Activated CD4-positive, alpha-beta T cell treated with anti-CD3 and anti-CD28 coated beads for 1 hour (primary cell): Measurements from ENCODE around the gene CD248.
"Not testable (repeated sequence)": the region's sequence is repeated elsewhere in the genome, so short reads cannot be mapped to it uniquely, and the experiment has no call there.

Source experiments
- DNase-seq: peaks from one replicate; pipeline ENCODE4 v3.0.0-alpha.2; 2020

The CD248 gene

GRCh38 chr11:66316849-66317251 is at the start of gene CD248:
Gene CD248 (minus strand): TSS chr11:66317044. CDS start chr11:66317027, 17 bp downstream.
- DNase-seq = no peak

- no peak for DNase-seq
Measured at GRCh38 chr11:66365711-66366619, 49.1 kb upstream of the CD248 start.

DNA sequence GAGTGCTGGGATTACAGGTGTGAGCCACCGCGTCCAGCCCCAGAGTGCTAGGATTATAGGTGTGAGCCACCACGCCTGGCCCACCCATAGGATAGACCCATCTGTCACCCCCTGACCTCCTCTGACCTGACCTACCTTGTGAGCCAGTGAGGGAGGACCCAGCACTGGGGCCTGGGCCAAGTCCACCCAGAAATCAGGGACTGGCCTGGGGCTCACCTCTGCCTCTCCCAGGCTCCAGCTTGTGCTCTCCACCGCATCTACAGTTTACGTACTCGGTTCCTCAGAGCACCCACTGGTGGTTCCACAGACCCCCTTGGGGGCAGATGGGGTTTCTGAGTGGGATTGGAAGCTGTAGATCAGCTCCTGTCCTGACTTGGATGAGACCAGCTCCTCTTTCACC is 48.3 kb upstream of the CD248 start:
- DNase-seq = no peak

DNA sequence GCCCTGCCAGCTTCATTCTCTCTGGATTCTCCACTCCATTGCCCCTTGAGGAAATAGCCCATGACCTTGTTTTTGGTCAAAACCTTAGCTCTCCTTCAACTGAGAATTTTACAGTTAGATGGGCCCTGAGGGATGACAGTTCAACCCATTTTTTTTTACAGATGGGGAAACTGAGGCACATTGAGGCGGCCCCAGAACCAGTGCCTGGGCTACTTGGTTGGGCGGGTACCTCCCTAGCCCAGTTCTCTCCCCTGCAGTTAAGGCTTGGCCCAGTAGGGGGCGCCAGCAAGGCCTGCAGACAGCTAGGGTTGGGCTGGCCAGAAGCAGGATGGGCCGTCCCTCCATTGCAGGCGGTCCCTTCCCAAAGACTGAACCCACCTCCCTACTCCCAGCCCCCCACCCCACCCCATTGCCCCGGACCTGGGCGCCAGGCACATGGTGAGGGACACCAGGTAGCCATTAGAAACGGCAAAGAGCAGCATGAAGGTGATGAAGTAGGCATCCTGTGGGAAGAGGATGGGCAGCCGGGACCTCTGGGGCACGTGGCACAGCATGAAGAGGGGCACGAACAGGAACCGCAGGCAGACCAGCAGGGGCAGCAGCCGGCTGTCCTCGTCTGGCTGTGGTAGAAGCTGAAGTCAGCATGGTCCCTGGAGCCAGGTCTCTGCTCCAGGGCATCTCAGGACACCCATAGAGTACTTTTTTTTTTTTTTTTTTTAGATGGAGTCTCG is 47.1 kb upstream of the CD248 start:
- peak; percentile 47 for DNase-seq

- no peak for DNase-seq
Measured at GRCh38 chr11:66363187-66363601, 46.4 kb upstream of the CD248 start.

DNA sequence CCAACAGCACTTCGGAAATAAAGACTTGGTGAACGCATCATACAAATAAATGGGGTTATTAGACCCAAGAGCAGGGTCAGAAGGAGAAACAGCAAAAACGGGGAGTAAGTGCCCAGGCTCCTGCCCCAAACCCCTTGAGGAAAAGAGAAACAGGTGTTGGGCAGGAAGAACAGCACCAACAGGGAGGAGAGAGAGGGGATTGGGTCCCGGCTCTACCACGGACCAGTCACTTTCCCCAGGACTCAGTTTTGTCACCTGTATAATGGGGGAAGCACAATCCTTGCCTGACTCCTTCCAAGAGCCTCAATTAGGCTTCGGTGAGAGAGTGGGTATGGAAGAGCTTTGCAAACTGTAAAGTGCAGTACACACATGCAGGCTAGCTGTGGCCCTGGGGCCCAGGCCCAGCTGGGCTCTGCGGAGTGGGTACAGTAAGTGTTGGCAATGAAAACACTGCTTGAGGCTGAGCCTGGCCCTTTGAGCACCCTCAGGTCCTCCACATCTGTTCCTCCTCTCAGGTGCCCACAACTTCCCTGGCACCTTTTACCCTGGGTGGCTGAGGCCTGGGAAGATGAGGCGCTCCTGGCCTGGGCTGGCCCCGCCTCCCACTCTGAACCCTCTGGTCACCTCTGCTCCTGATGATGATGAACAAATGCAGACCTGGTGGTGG is 45.8 kb upstream of the CD248 start:
- DNase-seq = no peak

DNA sequence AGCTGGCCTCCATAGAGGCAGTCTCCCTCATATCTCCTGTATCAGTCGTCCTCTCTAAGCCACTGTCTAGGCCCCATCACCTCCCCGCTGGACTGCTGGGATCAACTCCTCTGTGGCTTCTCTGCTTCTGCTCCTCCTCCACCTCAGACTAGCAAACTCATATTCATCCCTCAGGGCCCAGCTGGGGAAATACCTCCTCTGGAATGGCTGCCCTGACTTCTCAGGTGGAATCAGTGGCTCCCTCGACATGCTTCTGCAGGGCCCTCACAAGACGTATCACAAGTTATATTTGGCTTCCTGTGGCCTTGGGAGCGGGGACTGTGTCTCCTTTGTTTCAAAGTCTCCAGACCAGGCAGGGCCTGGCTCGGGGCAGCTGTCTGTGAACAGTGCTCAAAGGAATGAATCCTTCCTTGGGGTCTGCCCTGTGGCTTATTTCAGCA is 44.7 kb upstream of the CD248 start:
- DNase-seq = no peak

DNA sequence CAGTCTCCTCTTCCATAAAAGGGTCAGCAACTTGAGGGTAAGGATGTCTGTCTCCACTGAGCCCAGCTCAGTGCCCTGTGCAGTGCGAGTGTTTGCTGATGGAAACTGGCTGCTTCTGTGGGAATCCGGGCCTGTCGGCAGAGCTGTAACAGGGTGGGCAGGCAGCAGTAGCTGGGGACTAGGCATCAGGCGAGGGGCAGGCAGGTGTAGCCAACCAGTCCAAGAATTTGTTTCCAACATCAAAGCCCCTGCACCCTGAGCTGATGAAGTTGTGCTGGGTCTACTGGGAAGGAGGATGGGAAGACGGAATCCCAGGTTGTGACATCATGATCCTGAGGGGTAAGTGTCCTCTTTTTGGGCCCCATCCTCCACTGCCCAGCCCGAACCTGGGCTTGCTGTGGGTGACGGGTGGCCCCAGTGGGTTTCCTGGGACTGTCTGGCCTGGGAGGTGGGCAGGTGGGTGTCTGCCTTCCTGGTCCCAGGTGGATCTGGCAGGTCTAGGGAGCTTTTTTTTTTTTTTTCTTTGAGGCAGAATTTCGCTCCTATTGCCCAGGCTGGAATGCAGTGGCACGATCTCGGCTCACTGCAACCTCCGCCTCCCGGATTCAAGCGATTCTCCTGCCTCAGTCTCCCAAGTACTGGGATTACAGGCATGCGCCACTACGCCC is 43.7 kb upstream of the CD248 start:
- no peak for DNase-seq

GRCh38 chr11:66359662-66360087 is 42.8 kb upstream of the CD248 start:
- DNase-seq = no peak

GRCh38 chr11:66350560-66351235 is 33.9 kb upstream of the CD248 start:
- not testable (repeated sequence) for DNase-seq

DNA sequence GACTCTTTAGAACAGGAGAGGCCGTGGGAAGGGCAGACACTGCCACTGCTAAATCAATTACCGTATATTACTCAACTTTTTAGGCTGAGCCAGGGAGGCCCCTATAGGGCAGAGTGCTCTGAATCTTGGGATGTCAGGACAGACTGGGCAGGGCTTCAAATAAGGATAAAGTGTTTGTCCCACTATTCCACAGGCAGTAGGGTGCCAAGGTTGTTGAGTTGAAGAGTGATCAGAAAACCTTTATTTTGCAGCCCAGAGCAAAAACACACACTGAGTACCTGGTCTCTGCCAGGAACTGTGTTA is 32.2 kb upstream of the CD248 start:
- no peak for DNase-seq

GRCh38 chr11:66347425-66348276 is 30.8 kb upstream of the CD248 start, which contains the start of gene B4GAT1:
Gene B4GAT1 (minus strand): TSS chr11:66347629. CDS start chr11:66347545, 84 bp downstream.
- DNase-seq = peak; percentile 77

DNA sequence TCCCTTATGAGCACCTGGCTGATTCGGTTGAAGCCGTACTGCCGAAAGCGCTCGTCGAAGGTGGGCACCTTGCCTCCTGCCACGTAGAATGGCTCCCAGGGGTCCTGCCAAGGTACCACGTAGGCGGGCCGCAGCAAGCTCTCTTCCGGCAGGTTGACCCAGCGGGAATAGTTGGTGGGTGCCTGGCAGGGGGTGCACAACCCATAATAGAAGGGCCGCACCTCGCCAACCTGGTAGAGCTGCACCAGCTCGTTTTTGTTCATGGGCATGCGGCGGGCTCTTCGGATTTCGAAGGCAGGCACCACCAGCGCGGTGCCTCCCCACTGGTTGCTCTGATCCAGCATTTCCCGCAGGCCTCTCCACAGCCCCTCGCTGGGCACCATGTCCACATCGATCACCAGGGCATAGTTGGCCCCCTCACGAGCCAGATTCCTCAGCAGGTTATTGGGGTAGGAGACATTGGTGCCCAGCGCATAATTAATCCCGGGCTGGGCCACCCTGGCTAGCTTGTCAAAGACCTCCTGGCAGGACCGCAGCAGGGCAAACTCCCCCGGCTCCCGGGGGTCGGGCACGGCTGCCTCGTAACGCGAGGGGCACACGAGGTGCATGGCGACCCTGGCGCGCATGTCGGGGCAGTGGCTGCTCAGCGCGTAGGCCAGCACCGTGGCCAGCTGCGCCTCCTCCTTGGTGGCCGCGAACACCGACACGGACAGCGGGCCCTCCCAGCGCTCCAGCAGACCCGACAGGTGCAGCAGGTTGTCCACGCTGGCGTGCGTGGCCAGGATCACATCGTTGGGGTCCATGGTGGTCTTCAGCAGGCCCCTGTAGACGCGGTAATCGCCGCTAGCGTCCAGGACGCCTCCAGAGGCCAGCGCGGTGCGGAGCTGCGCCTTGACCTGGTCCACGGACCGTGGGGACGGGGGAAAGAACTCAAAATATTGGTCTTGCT is 29.9 kb upstream of the CD248 start:
- DNase-seq = no peak

DNA sequence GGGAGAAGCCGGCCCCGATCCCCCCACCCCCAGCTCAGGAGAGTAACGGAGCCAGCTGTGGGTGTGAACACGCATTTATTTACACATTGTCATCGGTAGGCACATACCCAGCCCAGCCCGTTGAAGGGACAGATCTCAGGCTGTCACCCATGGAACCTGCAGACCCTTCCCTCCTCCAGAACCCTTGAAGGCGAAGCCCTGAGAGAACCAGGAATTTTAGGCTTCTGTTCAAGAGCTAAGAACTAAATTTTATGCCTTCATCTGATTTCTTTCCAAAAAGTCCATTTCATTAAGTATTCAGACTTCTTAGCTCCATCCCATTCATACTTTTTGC is 28.4 kb upstream of the CD248 start:
- DNase-seq = no peak

- peak; percentile 94 for DNase-seq
Measured at GRCh38 chr11:66344550-66345315, 27.9 kb upstream of the CD248 start, which contains the start of gene BRMS1. Gene BRMS1 (minus strand): TSS chr11:66345104. CDS start chr11:66342234, 2,870 bp downstream.

GRCh38 chr11:66343176-66343575 is 26.3 kb upstream of the CD248 start:
- no peak for DNase-seq

- no peak for DNase-seq
Measured at GRCh38 chr11:66341502-66342126, 24.8 kb upstream of the CD248 start.

GRCh38 chr11:66340596-66341501 is 24.0 kb upstream of the CD248 start:
- DNase-seq = no peak
